Peyer's patch (tissue), 4 donors: ENCODE data around the gene CCDC6. TPM values are rescaled to one million over a fixed set of nuclear protein-coding genes. Genes with fewer than 3 reads are reported as not detected.
"Not testable (repeated sequence)": the region's sequence is repeated elsewhere in the genome, so short reads cannot be mapped to it uniquely, and the experiment has no call there.

Source experiments
- DNase-seq, 3 donors: peaks; one replicate each; pipeline ENCODE4 v3.0.0-alpha.2; 2017 to 2019
- H3K27ac ChIP-seq, 4 donors: fragments of 200-600 bp; sonication (generic); one replicate each; pipeline ENCODE4 v1.5.1; 2016 to 2019
- H3K27me3 ChIP-seq, 2 donors: fragments of 200-600 bp; sonication (generic); one replicate each; pipeline ENCODE4 v1.5.1; 2019
- H3K36me3 ChIP-seq, 3 donors: fragments of 200-600 bp; sonication (generic); one replicate each; pipeline ENCODE4 v1.5.1; 2016 to 2019
- H3K4me1 ChIP-seq, 4 donors: fragments of 200-600 bp; sonication (generic); one replicate each; pipeline ENCODE4 v1.5.1; 2016 to 2019
- H3K4me3 ChIP-seq, 4 donors: fragments of 200-600 bp; sonication (generic); 1 replicate in 3 of 4; 2 replicates in 1 of 4; pipeline ENCODE4 v1.5.1; 2016 to 2019; ENCODE audit warnings: mild to moderate bottlenecking in 1 of 4
- H3K9me3 ChIP-seq, 4 donors: fragments of 200-600 bp; sonication (generic); one replicate each; pipeline ENCODE4 v1.5.1; 2016 to 2019; ENCODE audit warnings: mild to moderate bottlenecking in 1 of 4
- CTCF ChIP-seq, 6 experiments: fragments of 450-650 bp in 4 of 6; fragments of 200-600 bp in 2 of 6; sonication (generic) in 1 of 6; IDR thresholded peaks; one replicate each; pipeline ENCODE4 v1.5.1; 2017 to 2019; ENCODE audit warnings: antibody characterized with exemption in 6 of 6, mild to moderate bottlenecking in 3 of 6, moderate library complexity in 1 of 6
- POLR2A ChIP-seq, 2 donors: fragments of 450-650 bp; IDR thresholded peaks; one replicate each; pipeline ENCODE4 v1.5.1; 2017; ENCODE audit warnings: antibody characterized with exemption in 2 of 2, mild to moderate bottlenecking in 2 of 2, moderate library complexity in 2 of 2
- total RNA-seq, 4 donors: library from RNA; depleted of rRNA; stranded (reverse); fragments of >200 nt; gene quantifications; one replicate each; pipeline ENCODE4 v1.1.0, GENCODE V29; 2016

The CCDC6 gene
- total RNA-seq, 4 donors from 2014 or later = 41.8 to 49.6 (median 48.6) TPM

DNA sequence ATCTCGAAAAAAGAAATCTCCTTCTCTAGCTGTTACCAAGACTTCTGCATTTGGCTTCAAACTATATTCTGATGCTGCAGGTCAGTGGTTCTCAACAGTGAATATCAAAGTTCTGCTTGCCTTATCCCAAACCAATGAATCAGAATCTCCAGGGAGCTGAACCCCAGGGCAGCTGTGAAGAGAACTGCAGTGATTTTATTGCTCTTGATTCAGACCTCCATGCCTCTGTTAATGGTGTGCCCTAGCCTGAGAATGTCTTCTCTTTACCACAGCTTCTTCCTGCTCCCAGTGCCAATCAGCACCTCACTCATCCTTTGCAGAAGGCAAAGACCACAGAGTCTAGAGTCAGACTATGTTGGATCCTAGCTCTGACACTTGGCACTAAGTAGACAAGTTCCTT, 106.9 kb downstream of the CCDC6 start:
- H3K27me3 ChIP-seq = no peaks in the 10 kb centered on the region
- no peak overlapping the region for H3K4me3 ChIP-seq
- DNase-seq = no peak
- peaks cover 0 to 42% (median 3%) of the 10 kb centered on the region in 3 donors for H3K36me3 ChIP-seq
- no peaks in the 10 kb centered on the region for H3K9me3 ChIP-seq
- TF ChIP-seq POLR2A (IDR thresholded peaks at IDR 0.05) (no peak), CTCF (IDR thresholded peaks at IDR 0.05) (no peak)
- no peaks in the 10 kb centered on the region for H3K4me1 ChIP-seq
- no peak overlapping the region for H3K27ac ChIP-seq

- Histone ChIP-seq H3K4me1 (no peaks in the 10 kb centered on the region), H3K4me3 (no peak overlapping the region), H3K36me3 (peaks cover 0 to 54% (median 0%) of the 10 kb centered on the region in 3 donors), H3K27ac (no peak overlapping the region), H3K9me3 (no peaks in the 10 kb centered on the region), H3K27me3 (no peaks in the 10 kb centered on the region)
- no peak for DNase-seq
- no peak for TF ChIP-seq POLR2A (IDR thresholded peaks at IDR 0.05)
- no peak for TF ChIP-seq CTCF (IDR thresholded peaks at IDR 0.05)
Measured at GRCh38 chr10:59793919-59794318, 112.4 kb downstream of the CCDC6 start.

DNA sequence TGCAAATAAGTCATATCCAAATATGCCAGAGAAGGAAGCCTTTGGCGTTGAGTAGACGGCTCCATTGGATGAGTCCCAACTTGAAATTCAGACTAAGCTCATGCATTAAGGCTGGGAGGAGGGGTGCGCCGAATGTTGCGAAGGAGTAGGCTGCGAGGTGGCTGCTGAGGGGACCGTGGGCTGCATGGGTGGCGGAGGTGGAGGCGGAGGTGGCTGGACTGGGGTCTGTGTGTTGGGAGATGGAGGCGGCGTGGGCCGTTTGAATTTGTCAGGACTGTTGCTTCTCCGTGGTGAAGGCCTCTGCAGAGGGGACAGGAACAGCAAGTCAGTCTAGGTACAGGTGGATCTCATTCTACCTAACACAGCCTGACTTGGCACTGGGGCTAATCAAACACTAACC, 113.5 kb downstream of the CCDC6 start:
- TF ChIP-seq POLR2A (IDR thresholded peaks at IDR 0.05) (no peak), CTCF (IDR thresholded peaks at IDR 0.05) (no peak)
- Histone ChIP-seq H3K9me3 (no peaks in the 10 kb centered on the region), H3K4me3 (no peak overlapping the region), H3K36me3 (peaks cover 0 to 48% (median 0%) of the 10 kb centered on the region in 3 donors), H3K27ac (no peak overlapping the region), H3K27me3 (no peaks in the 10 kb centered on the region), H3K4me1 (no peaks in the 10 kb centered on the region)
- no peak for DNase-seq

DNA sequence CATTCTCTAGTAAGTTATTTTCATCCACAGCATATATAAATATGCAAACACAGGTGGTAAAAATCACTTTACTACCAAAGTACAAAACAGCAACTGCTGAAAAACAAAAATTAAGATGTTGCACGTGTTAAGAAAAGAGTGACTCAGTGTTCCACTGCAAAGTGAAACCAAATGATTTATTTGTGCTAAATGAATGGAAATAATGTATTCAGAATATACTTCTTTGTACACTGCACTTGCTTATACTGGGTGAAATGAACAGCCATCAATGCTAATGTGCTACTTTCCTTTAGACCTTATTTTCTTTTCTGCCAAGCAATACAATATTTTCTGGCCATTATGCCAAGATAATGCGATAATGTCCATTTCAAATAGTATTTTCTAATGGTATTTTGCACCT, 114.8 kb downstream of the CCDC6 start:
- TF ChIP-seq POLR2A (IDR thresholded peaks at IDR 0.05) (no peak), CTCF (IDR thresholded peaks at IDR 0.05) (no peak)
- no peaks in the 10 kb centered on the region for H3K27me3 ChIP-seq
- H3K36me3 ChIP-seq = peaks cover 0 to 44% (median 0%) of the 10 kb centered on the region in 3 donors
- H3K9me3 ChIP-seq = no peaks in the 10 kb centered on the region
- no peak overlapping the region for H3K27ac ChIP-seq
- H3K4me3 ChIP-seq = no peak overlapping the region
- H3K4me1 ChIP-seq = no peaks in the 10 kb centered on the region
- DNase-seq = no peak

GRCh38 chr10:59790080-59790479, 116.3 kb downstream of the CCDC6 start:
- not testable (repeated sequence) for H3K27me3 ChIP-seq, H3K9me3 ChIP-seq, H3K4me3 ChIP-seq, DNase-seq, H3K4me1 ChIP-seq, H3K27ac ChIP-seq
- H3K36me3 ChIP-seq = peaks cover 0 to 41% (median 0%) of the 10 kb centered on the region in 3 donors

- DNase-seq, H3K4me3 ChIP-seq: not testable (repeated sequence)
- H3K36me3 ChIP-seq = peaks cover 0 to 33% (median 0%) of the 10 kb centered on the region in 3 donors
Measured at GRCh38 chr10:59788914-59789313, 117.4 kb downstream of the CCDC6 start.

DNA sequence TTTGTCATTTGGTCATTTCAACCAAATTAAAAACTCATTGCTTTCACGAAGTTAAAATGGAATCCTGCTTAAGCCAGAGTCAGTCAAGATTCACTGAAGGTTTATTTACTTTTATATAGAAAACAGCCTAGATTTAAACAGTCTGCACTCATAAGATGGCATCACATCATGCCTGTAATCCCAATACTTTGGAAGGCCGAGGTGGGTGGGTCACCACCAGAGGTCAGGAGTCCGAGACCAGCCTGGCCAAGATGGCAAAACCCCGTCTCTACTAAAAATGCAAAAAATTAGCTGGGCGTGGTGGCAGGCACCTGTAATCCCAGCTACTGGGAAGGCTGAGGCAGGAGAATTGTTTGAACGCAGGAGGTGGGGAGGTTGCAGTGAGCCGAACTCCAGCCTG, 119.3 kb downstream of the CCDC6 start:
- H3K9me3 ChIP-seq, H3K4me1 ChIP-seq, H3K27ac ChIP-seq, H3K27me3 ChIP-seq, DNase-seq, H3K4me3 ChIP-seq: not testable (repeated sequence)
- peaks cover 0 to 15% (median 0%) of the 10 kb centered on the region in 3 donors for H3K36me3 ChIP-seq

More at GRCh38 chr10:59788914-59789313, 117.4 kb downstream of the CCDC6 start:
- H3K4me1 ChIP-seq, H3K9me3 ChIP-seq, H3K27ac ChIP-seq, H3K27me3 ChIP-seq: not testable (repeated sequence)

GRCh38 chr10:59785476-59785875, 120.9 kb downstream of the CCDC6 start:
- not testable (repeated sequence) for H3K9me3 ChIP-seq, H3K36me3 ChIP-seq, DNase-seq, H3K4me1 ChIP-seq, H3K27me3 ChIP-seq, H3K4me3 ChIP-seq, H3K27ac ChIP-seq
